Lower leg skin (tissue), 4 donors: ENCODE data around the gene AP1AR. TPM values are rescaled to one million over a fixed set of nuclear protein-coding genes. Genes with fewer than 3 reads are reported as not detected.

Experiments
- DNase-seq, 2 donors: peaks; one replicate each; pipeline ENCODE4 v3.0.0-alpha.2; 2019; ENCODE audit warnings: low spot score in 2 of 2
- H3K4me3 ChIP-seq: fragments of 200-600 bp; sonication (generic); 2 replicates; pipeline ENCODE4 v1.5.1; 2017; ENCODE audit warnings: mild to moderate bottlenecking, low read depth; ENCODE audit not compliant: poor library complexity, severe bottlenecking
- POLR2A ChIP-seq, 2 donors: fragments of 450-650 bp; IDR thresholded peaks; one replicate each; pipeline ENCODE4 v1.6.1; 2016 to 2017; ENCODE audit warnings: antibody characterized with exemption in 2 of 2, mild to moderate bottlenecking in 1 of 2, moderate library complexity in 1 of 2
- WGBS, 2 donors: methylation state at CpG; one replicate each; pipeline ENCODE4 v1.1.5; 2018; 5-methylcytosine and 5-hydroxymethylcytosine counted together
- intact Hi-C: fragments of 100-400 bp; cut with DNase I; formaldehyde crosslinking; loops from one replicate; pipeline ENCODE4 v1.15.0; 2023; ENCODE audit warnings: low total_unique reads
- total RNA-seq, 4 donors: library from RNA; depleted of rRNA; stranded (reverse); fragments of >200 nt; gene quantifications; one replicate each; pipeline ENCODE4 v1.1.0, GENCODE V29; 2016
- TF ChIP-seq, protein P1 (sequence below), 3 donors: fragments of 450-650 bp; IDR thresholded peaks; one replicate each; pipeline ENCODE4 v1.5.1; 2016; ENCODE audit warnings: antibody characterized with exemption in 3 of 3, mild to moderate bottlenecking in 3 of 3, moderate library complexity in 2 of 3

Gene AP1AR
- total RNA-seq, 4 donors from 2014 or later: 12.9 to 24.9 (median 17.4) TPM

DNA sequence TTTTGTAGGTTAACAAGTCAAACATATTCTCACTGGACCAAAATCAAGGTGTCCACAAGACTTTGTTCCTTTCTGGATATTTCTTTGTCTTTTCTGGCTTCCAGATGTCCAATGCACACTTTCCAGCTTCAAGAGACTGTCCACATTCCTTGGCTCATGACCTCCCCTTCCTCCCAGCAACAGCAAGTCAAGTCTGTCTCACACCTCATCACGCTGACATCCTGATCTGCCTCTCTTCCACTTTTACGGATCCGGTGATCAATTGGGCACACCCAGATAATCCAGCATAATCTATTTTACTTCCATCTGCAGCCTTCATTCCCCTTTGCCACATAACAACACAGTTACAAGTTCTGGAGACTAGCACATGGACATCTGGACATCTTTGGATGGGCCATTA is 44.5 kb downstream of the AP1AR start:
- TF ChIP-seq POLR2A (IDR thresholded peaks at IDR 0.05): no peak
- TF ChIP-seq, protein P1, sequence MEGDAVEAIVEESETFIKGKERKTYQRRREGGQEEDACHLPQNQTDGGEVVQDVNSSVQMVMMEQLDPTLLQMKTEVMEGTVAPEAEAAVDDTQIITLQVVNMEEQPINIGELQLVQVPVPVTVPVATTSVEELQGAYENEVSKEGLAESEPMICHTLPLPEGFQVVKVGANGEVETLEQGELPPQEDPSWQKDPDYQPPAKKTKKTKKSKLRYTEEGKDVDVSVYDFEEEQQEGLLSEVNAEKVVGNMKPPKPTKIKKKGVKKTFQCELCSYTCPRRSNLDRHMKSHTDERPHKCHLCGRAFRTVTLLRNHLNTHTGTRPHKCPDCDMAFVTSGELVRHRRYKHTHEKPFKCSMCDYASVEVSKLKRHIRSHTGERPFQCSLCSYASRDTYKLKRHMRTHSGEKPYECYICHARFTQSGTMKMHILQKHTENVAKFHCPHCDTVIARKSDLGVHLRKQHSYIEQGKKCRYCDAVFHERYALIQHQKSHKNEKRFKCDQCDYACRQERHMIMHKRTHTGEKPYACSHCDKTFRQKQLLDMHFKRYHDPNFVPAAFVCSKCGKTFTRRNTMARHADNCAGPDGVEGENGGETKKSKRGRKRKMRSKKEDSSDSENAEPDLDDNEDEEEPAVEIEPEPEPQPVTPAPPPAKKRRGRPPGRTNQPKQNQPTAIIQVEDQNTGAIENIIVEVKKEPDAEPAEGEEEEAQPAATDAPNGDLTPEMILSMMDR (IDR thresholded peaks at IDR 0.05): no peak
- intact Hi-C loops: no loop called here
- 90 to 92% methylated on average over 3 of the region's 3 CpGs for WGBS, 2 donors
- no peak for DNase-seq
- no peak overlapping the region for H3K4me3 ChIP-seq

DNA sequence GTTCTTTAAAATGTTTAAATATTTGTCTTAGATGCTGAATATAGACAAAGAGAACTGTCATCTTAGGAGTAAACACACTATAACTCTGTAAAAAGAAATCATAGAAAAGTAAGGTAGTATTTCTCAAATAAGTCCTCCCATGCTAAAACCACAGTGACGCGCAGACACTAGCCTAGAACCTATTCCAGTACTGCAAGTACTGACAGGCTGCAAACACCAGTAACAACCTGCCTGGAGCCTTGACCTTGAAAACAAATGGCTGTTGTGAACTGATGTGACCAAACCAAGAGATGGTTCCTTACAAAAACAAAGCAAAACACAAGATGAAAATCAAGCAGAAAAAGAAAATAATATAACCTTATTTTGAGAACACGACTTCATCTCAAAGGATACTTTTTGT is 45.6 kb downstream of the AP1AR start:
- intact Hi-C loops: no loop called here
- DNase-seq: no peak
- 62 to 73% methylated on average over 3 of the region's 3 CpGs for WGBS, 2 donors
- H3K4me3 ChIP-seq: no peak overlapping the region
- TF ChIP-seq, protein P1 (IDR thresholded peaks at IDR 0.05): no peak
- TF ChIP-seq POLR2A (IDR thresholded peaks at IDR 0.05): no peak

DNA sequence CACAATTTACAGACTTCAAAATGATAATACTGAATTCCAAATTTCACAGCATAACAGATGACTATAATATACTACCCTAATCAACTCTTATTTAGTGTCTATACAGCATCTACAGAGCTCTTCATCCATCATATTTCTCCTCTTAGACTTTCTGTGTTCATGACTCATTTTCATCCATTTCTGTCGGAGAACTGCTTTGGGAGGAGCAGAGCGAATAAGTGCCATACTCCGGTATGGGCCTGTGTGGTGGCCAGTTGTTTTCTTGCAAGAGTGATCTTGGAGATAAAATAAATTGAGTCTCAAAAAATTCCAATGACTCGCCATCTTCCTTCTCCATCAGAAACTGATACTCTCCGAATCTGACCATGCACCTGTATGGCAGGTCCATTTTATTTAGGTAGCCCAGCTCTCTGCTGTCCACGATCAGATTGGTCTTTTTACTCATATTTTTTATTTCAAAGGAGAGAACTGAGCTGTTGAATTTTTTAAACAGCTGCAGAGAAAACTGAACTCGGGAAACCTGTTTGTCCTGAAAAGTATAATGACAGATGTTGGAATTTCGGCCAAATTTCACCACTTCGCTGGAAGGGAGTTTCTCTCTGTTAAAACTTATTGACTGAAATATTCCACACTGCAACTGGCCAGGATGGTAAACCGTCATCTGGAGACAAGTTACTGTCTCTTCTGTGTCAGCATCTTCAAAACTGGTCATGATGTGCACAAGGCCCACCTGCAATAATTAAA is 46.3 kb downstream of the AP1AR start:
- no peak for DNase-seq
- intact Hi-C loops: no loop called here
- 54 to 61% methylated on average over 10 of the region's 10 CpGs for WGBS, 2 donors
- TF ChIP-seq, protein P1 (IDR thresholded peaks at IDR 0.05): no peak
- TF ChIP-seq POLR2A (IDR thresholded peaks at IDR 0.05): no peak
- no peak overlapping the region for H3K4me3 ChIP-seq

DNA sequence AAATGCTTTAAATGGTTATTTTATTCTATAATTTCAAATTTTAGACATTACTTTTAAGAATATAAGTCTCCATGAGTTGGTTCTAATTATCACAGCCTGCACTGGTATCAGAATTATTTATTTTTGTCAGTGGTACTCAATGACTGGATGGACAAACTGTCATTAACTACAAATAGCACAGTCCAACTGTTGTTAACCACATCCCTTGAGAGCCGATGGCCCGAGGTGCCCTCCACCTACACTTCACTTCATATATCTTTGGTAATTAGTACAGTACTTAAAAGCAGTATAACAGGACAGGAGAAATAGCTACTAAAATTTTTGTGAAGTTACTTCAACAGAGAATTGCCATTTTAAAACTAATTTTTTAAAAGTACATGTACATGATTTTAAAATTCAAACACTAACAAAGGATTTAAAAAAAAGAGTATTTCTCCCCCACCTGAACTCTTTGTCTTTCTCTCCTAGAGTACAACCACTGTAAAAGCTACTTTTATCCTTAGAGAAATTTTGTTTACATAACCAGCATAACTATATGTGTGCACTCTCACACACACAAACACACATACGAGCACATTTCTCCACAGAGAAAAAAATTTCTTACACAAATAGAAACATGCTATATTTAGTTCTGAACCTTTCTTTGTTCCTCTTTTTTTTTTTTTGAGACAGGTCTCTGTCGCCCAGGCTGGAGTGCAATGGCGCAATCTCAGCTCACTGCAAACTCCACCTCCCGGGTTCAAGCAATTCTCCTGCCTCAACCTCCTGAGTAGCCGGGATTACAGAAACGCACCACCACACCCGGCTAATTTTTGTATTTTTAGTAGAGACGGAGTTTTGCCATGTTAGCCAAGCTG is 47.7 kb downstream of the AP1AR start:
- TF ChIP-seq, protein P1 (IDR thresholded peaks at IDR 0.05): no peak
- no peak for TF ChIP-seq POLR2A (IDR thresholded peaks at IDR 0.05)
- no peak overlapping the region for H3K4me3 ChIP-seq
- intact Hi-C loops: no loop called here
- no peak for DNase-seq
- WGBS, 2 donors: 42 to 50% methylated on average over 10 of the region's 10 CpGs

DNA sequence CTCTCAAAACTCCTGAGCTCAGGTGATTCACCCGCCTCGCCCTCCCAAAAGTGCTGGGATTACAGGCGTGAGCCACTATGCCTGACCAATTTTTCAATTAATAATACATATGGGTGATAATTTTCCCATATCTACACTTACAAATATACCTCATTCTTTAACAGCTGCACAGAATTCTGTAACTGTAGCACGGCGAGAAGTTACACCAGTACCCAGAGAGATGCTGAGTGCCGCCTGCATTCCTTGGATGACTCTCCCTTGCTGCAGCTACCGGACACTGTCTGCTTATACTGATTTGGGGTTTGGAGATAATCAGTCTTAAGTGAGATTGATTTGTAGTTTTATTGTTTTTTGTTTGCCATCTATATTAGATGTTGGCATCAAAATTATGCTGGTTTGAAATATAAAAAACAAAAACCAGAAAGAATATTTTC is 48.3 kb downstream of the AP1AR start:
- H3K4me3 ChIP-seq: no peak overlapping the region
- WGBS, 2 donors: 67 to 76% methylated on average over 7 of the region's 7 CpGs

More for the DNA sequence above, 48.3 kb downstream of the AP1AR start:
- no peak for DNase-seq
- intact Hi-C loops: no loop called here
- TF ChIP-seq, protein P1 (IDR thresholded peaks at IDR 0.05): no peak
- TF ChIP-seq POLR2A (IDR thresholded peaks at IDR 0.05): no peak
